SW480 (cell line): ENCODE measurements around the gene RAD51B.

Experiments used
- DNase-seq: peaks from one replicate; pipeline ENCODE4 v3.0.0-alpha.2; 2016; ENCODE audit warnings: low spot score

Gene RAD51B

GRCh38 chr14:68491793-68492192 is 672.2 kb downstream of the RAD51B start:
- no peak for DNase-seq

GRCh38 chr14:68492381-68493151 is 673.0 kb downstream of the RAD51B start:
- no peak for DNase-seq

- DNase-seq: no peak
Measured at GRCh38 chr14:68493152-68493911, 673.8 kb downstream of the RAD51B start.

DNA sequence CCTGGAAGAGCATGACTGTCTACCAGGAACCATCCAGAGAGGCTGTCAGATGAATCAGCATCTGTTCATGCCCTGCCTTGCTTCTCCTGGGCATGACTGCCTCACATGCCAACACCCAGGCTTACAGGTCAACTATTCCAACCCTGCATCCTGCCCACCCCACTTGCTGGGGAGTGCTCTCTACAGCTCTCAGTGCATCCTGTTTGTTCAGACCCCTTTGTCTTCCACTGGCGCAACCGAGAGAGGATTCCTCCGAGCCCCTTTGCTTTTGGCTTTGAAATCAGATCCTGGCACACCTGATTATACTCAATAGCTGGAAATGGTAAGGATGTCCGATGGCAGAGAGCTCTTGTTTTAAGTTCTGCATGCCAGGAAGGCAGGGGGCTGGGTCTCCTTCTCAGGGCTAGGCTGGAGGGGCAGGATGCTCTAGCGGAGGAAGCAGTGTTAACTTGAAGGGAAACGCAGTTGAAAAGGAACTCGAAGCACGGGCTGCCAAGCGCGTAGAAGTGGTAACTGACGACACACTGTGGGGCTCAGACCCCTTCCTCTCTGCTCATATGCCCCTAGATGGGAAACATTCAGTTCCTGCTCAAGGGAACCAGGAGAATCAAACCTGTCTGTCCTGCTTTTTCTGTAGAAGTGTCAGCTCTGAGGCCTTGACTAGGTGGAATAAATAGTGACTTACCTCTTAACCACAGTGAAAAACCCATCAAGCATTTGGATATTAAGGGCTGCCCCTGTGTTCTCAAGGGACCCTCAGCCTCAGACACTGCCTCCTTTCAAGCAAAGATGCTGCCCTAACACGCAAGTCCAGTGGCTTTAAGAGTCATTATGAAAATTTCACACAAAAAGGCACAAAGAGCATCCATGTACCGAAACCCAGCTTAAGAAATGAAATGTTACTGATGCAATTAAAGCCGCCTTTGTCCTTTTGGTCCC is 675.8 kb downstream of the RAD51B start:
- DNase-seq: no peak

DNA sequence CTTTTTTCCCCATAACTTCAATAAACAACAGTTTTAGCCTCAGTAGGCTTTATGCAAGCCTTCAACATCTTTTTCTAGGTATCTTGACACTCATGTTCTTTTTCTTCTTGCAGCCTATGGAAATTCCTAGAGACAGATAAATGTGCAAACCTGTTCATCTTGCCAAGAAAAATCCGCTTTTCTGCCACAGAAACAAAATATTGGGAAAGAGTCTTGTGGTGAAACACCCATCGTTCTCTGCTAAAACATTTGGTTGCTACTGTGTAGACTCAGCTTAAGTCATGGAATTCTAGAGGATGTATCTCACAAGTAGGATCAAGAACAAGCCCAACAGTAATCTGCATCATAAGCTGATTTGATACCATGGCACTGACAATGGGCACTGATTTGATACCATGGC is 677.4 kb downstream of the RAD51B start:
- DNase-seq: no peak

- no peak for DNase-seq
Measured at GRCh38 chr14:68499451-68499850, 679.9 kb downstream of the RAD51B start.

DNA sequence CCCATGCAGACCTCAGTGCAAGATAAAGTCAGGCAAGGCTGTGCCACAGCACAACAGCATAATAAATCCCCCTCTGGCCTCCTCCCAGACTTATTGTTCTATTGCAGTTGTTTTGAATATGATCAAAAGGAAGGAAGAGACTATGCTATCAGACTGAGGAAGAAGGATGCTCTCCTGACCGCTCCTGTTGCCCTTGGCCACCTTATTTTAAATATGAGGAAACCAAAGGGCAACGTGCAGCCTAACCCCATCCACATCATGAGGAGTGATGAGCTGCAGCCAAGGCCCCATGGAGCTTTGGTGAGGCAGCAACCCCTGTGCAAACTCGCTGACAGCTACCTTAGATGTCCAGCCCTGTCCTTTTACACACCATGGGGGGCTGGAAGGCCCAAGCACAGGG is 681.6 kb downstream of the RAD51B start:
- no peak for DNase-seq

DNA sequence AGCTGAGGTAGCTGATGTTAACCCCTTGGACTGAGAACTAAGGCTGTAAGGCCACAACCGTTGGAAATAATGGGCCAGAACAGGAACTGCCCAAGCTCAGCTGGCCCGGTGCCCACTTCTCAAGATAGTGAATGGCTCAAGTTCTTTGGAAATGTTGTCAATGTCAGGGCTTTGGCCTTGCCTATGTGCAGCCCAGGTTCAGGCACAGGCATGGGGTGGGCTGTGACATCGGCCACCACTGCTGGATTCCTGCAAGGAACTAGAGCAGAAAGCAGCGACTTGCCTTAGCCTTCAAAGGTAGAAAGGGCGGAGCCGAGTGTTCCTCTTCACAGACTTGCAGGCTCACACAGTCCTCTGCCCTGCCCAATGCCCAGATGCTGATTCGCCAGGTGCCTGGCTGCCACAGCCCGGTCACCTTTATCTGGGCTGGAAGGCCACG is 682.1 kb downstream of the RAD51B start:
- peak; percentile 69 for DNase-seq

GRCh38 chr14:68502230-68502629 is 682.7 kb downstream of the RAD51B start:
- DNase-seq: no peak

- DNase-seq: no peak
Measured at GRCh38 chr14:68503186-68503825, 683.7 kb downstream of the RAD51B start.

- DNase-seq: no peak
Measured at GRCh38 chr14:68504861-68505260, 685.3 kb downstream of the RAD51B start.

DNA sequence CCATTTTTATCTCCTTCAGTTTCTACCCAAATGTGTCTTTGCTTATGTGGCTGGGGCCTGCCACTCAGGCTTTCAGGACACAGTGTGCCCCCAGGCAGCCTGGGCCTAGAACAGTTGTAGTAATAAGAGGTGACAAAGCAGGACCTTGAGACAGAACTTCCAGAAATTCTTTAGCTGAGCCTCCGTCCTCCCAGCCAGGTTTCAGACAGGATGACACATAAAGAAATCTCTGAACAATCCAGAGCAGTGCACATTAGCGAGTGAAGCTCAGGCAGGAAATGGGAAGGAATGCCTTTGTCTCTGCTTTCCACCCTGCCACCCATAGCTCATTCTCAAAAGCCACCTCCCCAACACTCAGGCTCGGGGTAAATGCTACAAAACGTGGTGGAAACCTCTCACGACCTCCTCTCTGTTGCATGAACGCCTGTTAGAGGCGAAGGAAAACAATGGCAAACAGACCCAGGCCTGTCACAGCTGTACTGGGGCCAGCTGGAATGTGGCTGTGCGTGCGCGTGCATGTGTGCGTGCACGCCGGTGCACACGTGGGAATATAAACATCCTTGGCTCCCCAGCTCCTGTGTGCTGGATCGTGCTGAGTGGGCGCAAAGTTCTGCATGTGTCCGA is 686.6 kb downstream of the RAD51B start:
- DNase-seq: no peak

- DNase-seq: no peak
Measured at GRCh38 chr14:68506645-68507419, 687.3 kb downstream of the RAD51B start.

DNA sequence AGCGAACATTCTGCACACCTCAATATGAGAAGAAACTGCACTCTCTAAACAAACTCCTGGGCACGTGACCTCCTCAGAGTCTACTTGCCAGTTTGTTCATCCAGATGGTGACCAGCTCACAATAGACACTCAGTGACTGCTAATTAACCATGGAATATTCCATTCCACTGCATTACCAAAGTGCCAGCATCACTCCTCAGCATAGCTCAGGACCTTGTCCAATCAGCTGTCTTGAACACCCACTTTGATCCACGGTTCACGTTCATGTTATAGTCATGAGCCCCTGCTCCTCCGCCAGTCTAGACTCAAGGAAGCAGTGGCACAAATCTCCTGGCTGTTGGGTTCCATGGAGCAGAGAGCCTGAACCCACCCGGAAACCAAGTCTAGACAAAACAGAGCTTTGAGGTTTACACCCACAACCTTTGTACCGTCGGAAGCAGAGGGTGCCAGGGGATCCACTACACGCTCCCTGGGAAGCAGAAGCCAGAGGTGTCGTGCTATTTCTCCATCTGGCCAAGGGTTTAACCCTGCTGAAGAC is 688.0 kb downstream of the RAD51B start:
- no peak for DNase-seq

DNA sequence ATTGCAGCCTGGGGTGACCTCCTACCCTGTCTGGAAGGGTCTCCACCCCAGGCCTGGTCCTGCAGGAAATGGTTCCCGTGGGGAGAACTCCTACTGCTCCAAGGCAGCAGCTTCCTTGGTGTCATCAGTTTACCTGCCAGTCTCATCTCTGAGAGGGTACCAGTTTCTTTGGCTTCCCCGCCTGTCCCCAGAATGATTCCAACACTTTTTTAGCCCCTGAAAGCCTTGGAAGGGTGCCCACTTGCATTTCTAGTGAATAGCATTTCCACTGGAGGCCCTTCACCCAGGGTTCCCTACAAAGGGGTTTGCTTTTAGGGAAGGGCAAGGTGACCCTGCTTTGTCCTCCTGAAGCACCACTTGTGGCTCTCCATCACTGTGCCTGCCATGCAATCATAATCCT is 689.0 kb downstream of the RAD51B start:
- DNase-seq: no peak

GRCh38 chr14:68509188-68509983 is 689.8 kb downstream of the RAD51B start:
- no peak for DNase-seq

DNA sequence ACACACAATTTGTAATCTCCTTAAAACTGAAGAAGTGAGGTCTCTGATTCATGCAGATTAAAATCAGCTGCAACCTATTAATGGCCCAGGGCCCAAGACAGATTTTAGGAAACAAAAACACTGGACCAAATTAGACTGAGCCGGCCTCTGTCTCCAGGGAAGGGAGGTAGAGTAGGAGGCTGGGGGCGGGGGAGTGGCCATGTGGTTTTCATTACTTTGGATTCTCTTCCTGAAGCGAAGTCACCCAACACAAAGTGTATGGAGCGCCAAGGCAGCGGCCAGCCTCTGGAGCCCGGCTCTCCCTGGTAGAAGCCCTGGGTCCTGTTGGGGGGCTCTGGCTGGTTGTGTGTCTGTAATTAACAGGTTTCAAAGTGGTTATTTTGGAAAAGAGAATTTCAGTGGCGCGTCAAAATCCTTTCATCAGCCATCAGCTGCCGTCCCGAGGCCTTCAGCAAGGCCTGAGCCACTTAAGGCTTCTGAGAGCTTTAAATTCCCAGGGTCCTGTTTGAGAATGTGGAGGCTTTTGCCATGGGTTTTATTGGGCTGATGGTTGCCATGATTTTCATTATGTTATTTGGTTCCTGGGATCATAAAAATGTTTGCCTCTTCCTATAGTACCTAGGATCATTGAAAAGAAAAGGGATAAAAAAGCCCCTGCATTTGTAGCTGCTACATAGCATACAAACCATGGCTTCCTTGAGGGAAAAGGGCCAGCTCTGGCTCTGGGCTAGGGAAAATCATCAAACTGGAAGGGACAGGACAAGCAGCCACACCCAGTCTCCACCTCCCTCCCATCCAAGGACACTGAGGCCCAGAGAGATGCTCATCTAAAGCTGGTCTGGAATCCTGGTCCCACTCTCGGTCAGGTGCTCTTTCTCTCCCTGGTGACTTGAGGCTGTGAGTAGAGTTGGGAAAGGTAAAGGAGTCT is 690.9 kb downstream of the RAD51B start:
- DNase-seq: no peak
